Choroid plexus epithelial cell (primary cell): Measurements from ENCODE around the gene CALB2.
"Not testable (repeated sequence)": the region's sequence is repeated elsewhere in the genome, so short reads cannot be mapped to it uniquely, and the experiment has no call there.

ENCODE experiments used
- DNase-seq: peaks from one replicate; pipeline ENCODE4 v3.0.0-alpha.2; 2010; ENCODE audit warnings: low read depth
- H3K4me3 ChIP-seq: 2 replicates; pipeline ENCODE4 v1.5.1; 2011; ENCODE audit warnings: low read depth, mild to moderate bottlenecking, control low read depth, low read length, moderate library complexity
- CTCF ChIP-seq: conservative IDR thresholded peaks from 2 replicates; pipeline ENCODE4 v1.5.1; 2011; ENCODE audit warnings: low read depth, mild to moderate bottlenecking, control low read depth, inconsistent platforms, low read length, moderate library complexity

The CALB2 gene

GRCh38 chr16:71352466-71352865 lies 6.1 kb upstream of the CALB2 start:
- H3K4me3 ChIP-seq = no peak overlapping the region
- TF ChIP-seq CTCF = no peak
- no peak for DNase-seq

- TF ChIP-seq CTCF = no peak
Measured at GRCh38 chr16:71352963-71353460, 5.5 kb upstream of the CALB2 start.

GRCh38 chr16:71353736-71354135 lies 4.8 kb upstream of the CALB2 start:
- TF ChIP-seq CTCF = no peak
- no peak overlapping the region for H3K4me3 ChIP-seq
- no peak for DNase-seq

More at GRCh38 chr16:71352963-71353460, 5.5 kb upstream of the CALB2 start:
- no peak overlapping the region for H3K4me3 ChIP-seq
- DNase-seq = no peak

GRCh38 chr16:71354156-71354555 lies 4.4 kb upstream of the CALB2 start:
- no peak overlapping the region for H3K4me3 ChIP-seq
- no peak for TF ChIP-seq CTCF
- DNase-seq = no peak

GRCh38 chr16:71356051-71356740 lies 2.3 kb upstream of the CALB2 start:
- no peak for TF ChIP-seq CTCF
- no peak overlapping the region for H3K4me3 ChIP-seq
- no peak for DNase-seq

- DNase-seq, H3K4me3 ChIP-seq: not testable (repeated sequence)
Measured at GRCh38 chr16:71356936-71357335, 1.6 kb upstream of the CALB2 start.

GRCh38 chr16:71357681-71358080 lies 842 bp upstream of the CALB2 start:
- H3K4me3 ChIP-seq = no peak overlapping the region
- DNase-seq = no peak
- TF ChIP-seq CTCF = no peak
